ENCODE results near the gene GNAT1.
"Not testable (repeated sequence)": the region's sequence is repeated elsewhere in the genome, so short reads cannot be mapped to it uniquely, and the experiment has no call there.

GNAT1 gene

DNA sequence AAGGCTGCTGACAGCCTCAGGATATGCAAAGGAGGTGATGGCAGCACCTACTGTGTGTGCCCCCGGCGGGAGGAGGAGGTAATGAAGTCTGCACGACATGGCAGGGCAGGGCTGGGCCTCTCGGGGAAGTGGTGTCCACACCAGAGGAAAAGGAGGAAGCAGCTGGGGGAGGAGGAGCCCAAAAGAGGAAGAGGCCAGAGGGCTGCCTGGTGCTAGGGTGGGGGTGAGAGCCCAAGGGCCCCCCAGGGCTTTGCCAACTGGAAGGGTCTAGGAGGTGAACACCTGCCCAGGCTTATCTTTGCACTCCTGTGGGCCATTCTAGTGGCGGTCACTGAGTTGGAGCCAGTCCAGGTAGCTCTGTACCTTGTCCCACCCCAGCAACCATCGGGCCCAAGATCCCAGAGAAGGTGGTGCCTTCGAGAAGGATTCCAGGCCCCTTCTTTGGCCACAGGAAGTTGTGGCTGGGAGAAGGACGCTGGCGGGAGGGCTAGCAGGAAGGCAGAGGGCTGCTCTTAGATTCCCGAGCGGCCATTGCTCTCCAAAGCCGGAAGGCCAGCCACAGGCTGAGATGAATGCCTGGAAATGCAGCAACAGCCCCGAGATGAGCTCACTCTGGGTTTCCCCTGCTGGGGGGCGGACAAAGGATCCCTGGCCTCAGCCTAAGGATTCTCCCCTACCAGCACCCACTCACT is 51.6 kb downstream of the GNAT1 start:
- no peak for DNase-seq (ENCODE audit: low spot score)

DNA sequence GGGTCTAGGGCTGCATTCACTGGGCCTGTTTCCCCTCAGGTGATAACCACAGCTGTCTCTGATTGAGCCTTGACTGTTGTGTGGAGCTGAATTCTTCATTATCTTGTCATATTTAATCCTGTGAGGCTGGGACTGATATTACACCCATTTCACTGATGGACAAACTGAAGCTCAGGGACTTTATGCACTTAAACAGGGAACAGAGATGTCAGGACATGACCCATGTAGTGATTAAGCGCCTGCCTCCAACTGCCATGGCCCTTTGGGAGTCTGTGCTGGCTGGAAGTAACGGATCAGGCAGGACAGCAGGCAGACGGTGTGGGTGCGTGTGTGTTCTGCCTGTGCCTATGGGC is 52.1 kb downstream of the GNAT1 start:
- DNase-seq (ENCODE audit: low spot score), result no peak

DNA sequence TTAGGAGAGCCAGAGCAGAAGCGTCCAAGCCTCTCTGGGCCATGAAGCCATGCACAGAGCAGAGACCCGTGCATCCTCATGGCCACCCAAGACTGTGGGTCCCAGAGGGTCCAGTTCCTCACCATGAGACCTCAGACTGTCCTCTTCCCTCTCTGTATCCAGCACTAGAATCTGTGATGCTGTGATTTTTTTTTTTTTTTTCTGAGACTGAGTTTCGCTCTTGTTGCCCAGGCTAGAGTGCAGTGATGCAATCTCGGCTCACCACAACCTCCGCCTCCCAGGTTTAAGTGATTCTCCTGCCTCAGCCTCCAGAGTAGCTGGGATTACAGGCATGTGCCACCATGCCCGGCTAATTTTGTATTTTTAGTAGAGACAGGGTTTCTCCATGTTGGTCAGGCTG is 53.4 kb downstream of the GNAT1 start:
- DNase-seq (ENCODE audit: low spot score), result not testable (repeated sequence)

DNA sequence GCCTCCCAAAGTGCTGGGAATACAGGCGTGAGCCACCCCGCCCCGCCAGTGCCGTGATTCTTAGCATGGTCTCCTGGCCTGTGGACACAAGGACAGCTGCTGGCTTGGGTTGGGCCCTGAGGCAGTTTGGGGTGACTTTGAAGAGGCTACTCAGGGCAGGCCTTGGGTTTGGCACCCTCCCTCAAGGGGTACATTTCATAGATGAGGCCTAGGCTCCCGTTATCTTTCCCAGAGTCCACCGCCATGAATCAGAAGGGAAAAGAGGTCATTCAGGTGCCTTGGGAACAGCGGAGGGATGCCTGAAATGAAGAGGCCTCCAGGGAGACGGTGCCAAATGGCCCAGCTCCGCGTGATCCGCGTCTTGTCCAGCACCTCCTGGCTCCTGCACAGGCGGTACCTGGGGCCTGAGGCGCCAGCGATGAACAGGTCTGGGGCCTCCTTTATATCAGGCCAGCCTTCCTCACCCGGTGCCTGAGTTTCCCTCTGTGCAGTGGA is 53.9 kb downstream of the GNAT1 start:
- DNase-seq (ENCODE audit: low spot score), result no peak

DNA sequence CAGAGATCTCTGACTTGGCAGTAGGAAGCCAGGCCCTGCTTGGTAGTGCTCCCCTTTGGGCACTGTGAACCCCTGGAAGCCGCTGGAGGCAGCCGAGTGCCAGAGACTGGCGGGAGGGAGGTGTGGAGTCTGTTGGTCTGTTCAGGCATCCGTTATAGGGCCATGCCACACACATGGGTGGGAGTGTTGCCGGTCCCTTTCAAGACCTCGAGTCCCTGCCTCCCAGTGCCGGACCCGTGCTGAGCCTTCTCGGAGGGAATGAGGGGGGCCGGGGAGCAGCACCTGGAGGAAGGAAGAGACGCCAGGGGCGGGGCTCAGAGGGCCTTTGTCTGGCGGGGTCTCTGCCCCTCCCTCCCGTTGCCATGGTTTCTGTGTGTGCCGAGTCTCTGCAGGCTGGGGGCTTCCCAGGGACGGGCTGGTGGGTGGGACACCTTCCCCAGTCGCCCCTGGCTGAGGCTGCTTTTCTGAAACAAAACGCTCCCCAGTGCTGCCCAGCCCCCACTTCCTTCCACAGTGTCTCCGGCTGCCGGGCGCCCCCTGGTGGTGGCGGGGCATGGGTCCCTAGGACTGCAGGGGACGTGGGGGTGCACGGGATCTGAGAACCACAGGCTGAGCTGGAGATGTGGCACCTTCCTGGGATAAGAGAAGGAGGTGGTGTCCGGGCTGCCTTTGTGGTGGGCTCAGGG is 54.6 kb downstream of the GNAT1 start:
- DNase-seq (ENCODE audit: low spot score), result peak; percentile 87

DNA sequence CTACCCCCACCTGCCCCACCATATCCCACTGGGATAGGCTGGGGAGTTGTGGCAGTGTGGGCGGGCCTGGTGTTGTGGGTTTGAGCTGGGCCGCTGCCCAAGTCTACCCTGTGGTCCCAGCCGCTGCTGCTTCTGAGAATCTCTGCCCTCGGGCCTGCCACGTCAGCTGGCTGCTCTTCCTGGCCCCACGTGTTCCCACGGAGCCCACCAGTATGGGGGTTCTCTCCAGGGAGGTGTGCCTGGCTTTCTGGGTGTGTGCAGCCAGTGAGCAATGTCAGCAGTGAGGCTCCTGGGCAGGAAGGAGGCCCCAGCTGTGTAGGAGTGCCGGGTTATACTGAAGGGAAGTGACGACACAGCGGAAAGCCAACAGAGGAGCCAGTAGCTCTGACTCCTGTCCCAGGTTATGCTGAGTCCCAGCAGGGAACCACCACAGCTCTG is 55.1 kb downstream of the GNAT1 start:
- peak; percentile 39 for DNase-seq (ENCODE audit: low spot score)
